Adrenal gland (tissue), 12 donors: Measurements from ENCODE around the gene OR52B4. TPM values are rescaled to one million over a fixed set of nuclear protein-coding genes. Genes with fewer than 3 reads are reported as not detected.

Experiments
- DNase-seq, 7 donors: peaks; one replicate each; pipeline ENCODE4 v3.0.0-alpha.2; 2019 to 2020
- H3K27ac ChIP-seq, 5 donors: fragments of 200-600 bp; sonication (generic) in 4 of 5; 1 replicate in 3 of 5; 2 replicates in 2 of 5; pipeline versions ENCODE4 v1.5.1 to v1.8.0; 2016 to 2020; ENCODE audit warnings: mild to moderate bottlenecking in 1 of 5
- H3K27me3 ChIP-seq: fragments of 200-600 bp; 2 replicates; pipeline ENCODE4 v1.8.0; 2021
- H3K36me3 ChIP-seq, 2 donors: fragments of 200-600 bp; replicated peaks in 1 of 2; 1 replicate in 1 of 2; 2 replicates in 1 of 2; pipeline versions ENCODE4 v1.5.1 to v1.8.0; 2018 to 2022
- H3K4me1 ChIP-seq, 2 donors: fragments of 200-600 bp; replicated peaks in 1 of 2; 1 replicate in 1 of 2; 2 replicates in 1 of 2; pipeline versions ENCODE4 v1.5.1 to v1.8.0; 2018 to 2021
- H3K4me3 ChIP-seq, 4 donors: fragments of 200-600 bp; sonication (generic) in 3 of 4; one replicate each; pipeline ENCODE4 v1.5.1; 2016 to 2018
- H3K9me3 ChIP-seq, 3 donors: fragments of 200-600 bp; sonication (generic) in 1 of 3; replicated peaks in 1 of 3; 1 replicate in 2 of 3; 2 replicates in 1 of 3; pipeline versions ENCODE4 v1.5.1 to v1.8.0; 2016 to 2021
- POLR2A ChIP-seq, 2 donors: fragments of 450-650 bp; IDR thresholded peaks; one replicate each; pipeline ENCODE4 v1.6.1; 2017; ENCODE audit warnings: antibody characterized with exemption in 2 of 2, mild to moderate bottlenecking in 2 of 2, moderate library complexity in 1 of 2
- WGBS, 4 donors: extraction: QIAGEN DNeasy Blood & Tissue Kit in 2 of 4; methylation state at CpG; one replicate each; pipeline versions ENCODE4 v1.1.5 to v1.1.7; 2013 to 2017; 5-methylcytosine and 5-hydroxymethylcytosine counted together
- intact Hi-C, 2 donors: fragments of 100-400 bp; cut with DNase I; formaldehyde crosslinking; loops; one replicate each; pipeline versions ENCODE4 v1.14.1 to v1.15.0; 2022 to 2023
- polyA plus RNA-seq, 3 donors: library from polyadenylated mRNA; stranded (reverse); fragments of 200-250 nt in 2 of 3; fragments of 350-450 nt in 1 of 3; fragmentation: Illumina TruSeq in 1 of 3; extraction: RNeasy Lipid Tissue Mini Kit (QIAGEN cat#74804) in 1 of 3; gene quantifications; one replicate each; pipeline ENCODE4 v1.2.3, GENCODE V29; 2013 to 2014
- total RNA-seq, 9 donors: library from RNA; depleted of rRNA in 4 of 9; stranded (reverse); fragments of >200 nt in 4 of 9; fragments of 120-200 nt in 1 of 9; fragmentation: NEBNext Ultra II Directional in 1 of 9; extraction: Animal tissue kit (Norgen Biotek cat#: 25700) in 1 of 9; gene quantifications; one replicate each; pipeline versions ENCODE4 v1.1.0 to v1.2.4, GENCODE V29; 2013 to 2023
- TF ChIP-seq, protein P1 (sequence below), 6 experiments: fragments of 450-650 bp in 4 of 6; fragments of 200-600 bp in 2 of 6; sonication (generic) in 1 of 6; IDR thresholded peaks; 1 replicate in 5 of 6; 2 replicates in 1 of 6; pipeline versions ENCODE4 v1.5.1 to v1.8.0; 2016 to 2021; ENCODE audit warnings: antibody characterized with exemption in 6 of 6, mild to moderate bottlenecking in 2 of 6, moderate library complexity in 1 of 6
- donor health status: healthy with polysubstance abuse.
- donor health status: Bipolar disorder and iron deficiency.
- donor health status: DM: yes; HTN: yes; CAD: no.
- donor health status: DM: no; HTN: no; CAD: no.
- donor health status: DM: no; HTN: no; CAD: no.
- donor health status: DM: yes; HTN: yes; CAD: no.

The OR52B4 gene
- total and polyA plus RNA-seq, 12 donors = not detected

GRCh38 chr11:4393209-4393857, 25.1 kb upstream of the OR52B4 start, which contains the start of gene TRIM21:
Gene TRIM21, minus strand, starts transcription at chr11:4393702. Its CDS starts 3,293 bp downstream, at chr11:4390409.
- H3K9me3 ChIP-seq = no peaks in the 10 kb centered on the region
- TF ChIP-seq, protein P1, sequence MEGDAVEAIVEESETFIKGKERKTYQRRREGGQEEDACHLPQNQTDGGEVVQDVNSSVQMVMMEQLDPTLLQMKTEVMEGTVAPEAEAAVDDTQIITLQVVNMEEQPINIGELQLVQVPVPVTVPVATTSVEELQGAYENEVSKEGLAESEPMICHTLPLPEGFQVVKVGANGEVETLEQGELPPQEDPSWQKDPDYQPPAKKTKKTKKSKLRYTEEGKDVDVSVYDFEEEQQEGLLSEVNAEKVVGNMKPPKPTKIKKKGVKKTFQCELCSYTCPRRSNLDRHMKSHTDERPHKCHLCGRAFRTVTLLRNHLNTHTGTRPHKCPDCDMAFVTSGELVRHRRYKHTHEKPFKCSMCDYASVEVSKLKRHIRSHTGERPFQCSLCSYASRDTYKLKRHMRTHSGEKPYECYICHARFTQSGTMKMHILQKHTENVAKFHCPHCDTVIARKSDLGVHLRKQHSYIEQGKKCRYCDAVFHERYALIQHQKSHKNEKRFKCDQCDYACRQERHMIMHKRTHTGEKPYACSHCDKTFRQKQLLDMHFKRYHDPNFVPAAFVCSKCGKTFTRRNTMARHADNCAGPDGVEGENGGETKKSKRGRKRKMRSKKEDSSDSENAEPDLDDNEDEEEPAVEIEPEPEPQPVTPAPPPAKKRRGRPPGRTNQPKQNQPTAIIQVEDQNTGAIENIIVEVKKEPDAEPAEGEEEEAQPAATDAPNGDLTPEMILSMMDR (IDR thresholded peaks at IDR 0.05) = no peak
- peak in 1 of 2 donors; percentile 56 for TF ChIP-seq POLR2A (IDR thresholded peaks at IDR 0.05)
- H3K27ac ChIP-seq = peak within 1 kb of the TSS in 4 of 5 donors; percentile 9 to 82 (median 70)
- peaks cover 0 to 19% of the 10 kb centered on the region in 2 donors for H3K36me3 ChIP-seq
- intact Hi-C loops = no loop called here
- WGBS, 4 donors = 0 to 2% (median 0%) methylated on average over 9 to 13 of the region's 13 CpGs
- no peaks in the 10 kb centered on the region for H3K27me3 ChIP-seq
- peaks cover 0 to 12% of the 10 kb centered on the region in 2 donors for H3K4me1 ChIP-seq
- DNase-seq = peak; percentile 78 to 93 (median 88)
- H3K4me3 ChIP-seq = peak within 1 kb of the TSS; percentile 54 to 97 (median 88)

GRCh38 chr11:4388221-4388620, 20.0 kb upstream of the OR52B4 start:
- intact Hi-C loops = no loop called here
- 94 to 100% (median 98%) methylated on average over 2 of the region's 2 CpGs for WGBS, 4 donors
- DNase-seq = no peak
- H3K4me1 ChIP-seq = peaks cover 0 to 12% of the 10 kb centered on the region in 2 donors
- no peaks in the 10 kb centered on the region for H3K27me3 ChIP-seq
- H3K4me3 ChIP-seq = no peak overlapping the region
- no peak for TF ChIP-seq POLR2A (IDR thresholded peaks at IDR 0.05)
- TF ChIP-seq, protein P1 (IDR thresholded peaks at IDR 0.05) = no peak
- no peaks in the 10 kb centered on the region for H3K9me3 ChIP-seq
- peaks cover 0 to 52% of the 10 kb centered on the region in 2 donors for H3K36me3 ChIP-seq
- no peak overlapping the region for H3K27ac ChIP-seq

- Histone ChIP-seq H3K9me3 (no peaks in the 10 kb centered on the region), H3K27me3 (no peaks in the 10 kb centered on the region), H3K36me3 (peaks cover 0 to 52% of the 10 kb centered on the region in 2 donors), H3K4me1 (no peaks in the 10 kb centered on the region), H3K27ac (no peak overlapping the region), H3K4me3 (no peak overlapping the region)
- WGBS, 4 donors = 95 to 98% (median 96%) methylated on average over 3 of the region's 3 CpGs
- intact Hi-C loops = no loop called here
- no peak for DNase-seq
- TF ChIP-seq, protein P1 (IDR thresholded peaks at IDR 0.05) = no peak
- no peak for TF ChIP-seq POLR2A (IDR thresholded peaks at IDR 0.05)
Observed at GRCh38 chr11:4385978-4386740, 18.0 kb upstream of the OR52B4 start.

DNA sequence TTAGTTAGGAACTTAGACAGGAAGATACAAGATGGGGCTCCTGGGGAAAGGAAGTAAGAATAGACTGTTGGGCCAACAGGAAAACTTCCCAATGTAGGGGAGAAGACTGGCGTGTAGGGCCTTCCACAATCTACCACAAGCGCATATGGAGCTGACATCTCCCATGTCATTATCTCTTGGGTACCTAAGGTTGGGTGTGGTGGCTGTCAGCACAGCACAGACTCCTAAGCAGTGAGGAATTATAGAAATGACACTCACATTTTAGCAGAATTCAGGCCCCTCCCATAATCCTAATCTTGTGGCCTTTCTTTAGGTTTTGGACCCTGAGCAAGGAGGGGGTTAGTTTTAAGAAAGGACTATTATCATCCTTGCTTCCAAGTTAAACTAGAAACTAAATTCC, 13.7 kb upstream of the OR52B4 start:
- no peak for DNase-seq
- WGBS, 4 donors = 36 to 100% (median 70%) methylated on average over 2 of the region's 2 CpGs
- no peaks in the 10 kb centered on the region for H3K27me3 ChIP-seq
- no peaks in the 10 kb centered on the region for H3K9me3 ChIP-seq
- H3K36me3 ChIP-seq = peaks cover 0 to 18% of the 10 kb centered on the region in 2 donors
- intact Hi-C loops = no loop called here
- TF ChIP-seq, protein P1 (IDR thresholded peaks at IDR 0.05) = no peak
- TF ChIP-seq POLR2A (IDR thresholded peaks at IDR 0.05) = no peak
- no peak overlapping the region for H3K4me3 ChIP-seq
- no peaks in the 10 kb centered on the region for H3K4me1 ChIP-seq
- H3K27ac ChIP-seq = no peak overlapping the region
